ENCODE data around the gene MUC6.

DNA sequence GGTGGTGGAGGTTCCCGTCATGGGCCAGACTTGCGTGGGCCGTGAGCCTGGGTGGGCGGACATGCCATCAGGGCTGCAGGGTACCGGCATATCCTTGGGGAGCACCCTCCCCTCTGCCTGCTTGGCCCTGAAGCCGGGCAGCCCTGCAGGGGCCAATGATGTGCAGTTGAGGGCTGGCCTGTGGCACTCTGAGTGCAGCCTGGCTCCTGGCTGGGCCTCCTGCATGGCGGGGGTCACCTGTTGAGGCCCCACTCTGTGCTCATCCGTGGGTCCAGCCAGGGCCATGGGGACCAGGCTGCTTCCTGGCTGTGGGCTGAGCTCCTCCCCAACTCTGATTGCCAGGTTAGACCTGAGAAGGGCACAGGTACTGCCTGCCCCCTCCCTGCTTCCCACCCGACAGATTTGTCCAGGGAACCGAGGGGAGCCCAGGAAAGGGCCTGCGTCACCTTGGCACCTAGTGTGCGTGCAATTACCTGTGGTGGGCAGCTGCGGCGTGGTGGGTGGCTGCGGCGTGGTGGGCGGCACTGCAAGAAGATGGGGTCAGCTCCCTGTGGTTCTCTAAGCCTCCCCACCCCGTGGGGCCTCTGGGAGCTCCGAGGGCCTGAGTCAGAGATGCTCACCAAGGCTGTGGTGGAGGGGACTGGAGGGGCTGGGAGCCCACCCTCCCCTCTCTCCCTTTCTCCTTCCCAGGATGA, 16.2 kb downstream of the MUC6 start:
- no peak for TF ChIP-seq POLR2A (IDR thresholded peaks at IDR 0.05; ENCODE audit: low read length)
- no peak for TF ChIP-seq GATA1 (IDR thresholded peaks at IDR 0.05; ENCODE audit: low read depth, low read length)
